HG03520 (cell line): ENCODE data around the gene TLCD5.
A peak's percentile ranks its signal among the peaks of the same experiment; 100 is the strongest.

Experiments used
- ATAC-seq: cut with Tn5 transposase; IDR thresholded peaks from one replicate; pipeline ENCODE4 v1.9.1; 2021; ENCODE audit warnings: mild to moderate bottlenecking, moderate library complexity; ENCODE audit not compliant: unreplicated experiment

The TLCD5 gene

DNA sequence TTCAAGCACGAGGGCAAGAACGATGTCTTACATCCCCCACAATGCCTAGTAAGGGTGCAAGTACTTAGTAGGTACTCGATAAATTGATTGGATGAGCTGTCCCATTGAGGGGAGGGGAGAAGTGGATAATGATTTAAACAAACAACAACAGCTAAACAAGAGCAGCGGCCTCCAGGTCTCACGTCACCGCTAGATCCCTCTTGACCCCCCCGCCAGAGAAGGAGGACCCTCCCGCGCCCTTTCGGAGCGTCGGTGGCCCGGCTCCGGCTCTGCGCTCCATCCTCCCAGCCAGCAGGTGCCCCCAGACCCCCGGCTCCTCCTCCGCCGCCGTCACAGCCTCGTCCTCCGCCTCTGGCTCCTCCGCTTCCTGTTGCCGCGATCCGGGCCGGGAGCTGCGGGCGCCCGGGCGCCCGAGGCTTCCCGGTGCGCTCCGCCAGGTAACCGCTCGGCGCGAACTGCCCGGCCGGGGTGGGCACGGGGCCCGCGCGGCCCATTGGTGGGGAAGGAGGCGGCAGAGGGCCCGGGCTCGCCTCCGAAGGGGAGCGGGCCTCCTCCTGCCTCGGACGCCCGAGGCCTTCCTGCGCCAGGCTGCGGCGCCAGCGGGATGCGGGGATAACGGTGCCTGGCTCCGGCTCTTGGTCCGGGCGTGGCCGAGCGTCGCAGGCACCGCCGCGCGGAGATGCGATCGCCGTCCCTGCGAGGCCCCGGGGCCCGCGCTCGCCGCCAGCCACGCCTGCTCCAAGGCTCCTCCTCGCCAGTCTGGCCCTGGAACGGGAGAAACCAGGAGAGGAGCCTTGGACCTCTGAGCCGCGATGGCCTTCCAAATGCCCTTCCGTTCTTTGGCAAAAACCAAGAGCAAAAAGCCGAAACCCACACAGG, at the start of gene TLCD5:
TLCD5 (plus strand) TSS at position 368 of the 879 bp plus-strand sequence. CDS start 2,143 bp downstream, outside the sequence.
- ATAC-seq, result no peak

DNA sequence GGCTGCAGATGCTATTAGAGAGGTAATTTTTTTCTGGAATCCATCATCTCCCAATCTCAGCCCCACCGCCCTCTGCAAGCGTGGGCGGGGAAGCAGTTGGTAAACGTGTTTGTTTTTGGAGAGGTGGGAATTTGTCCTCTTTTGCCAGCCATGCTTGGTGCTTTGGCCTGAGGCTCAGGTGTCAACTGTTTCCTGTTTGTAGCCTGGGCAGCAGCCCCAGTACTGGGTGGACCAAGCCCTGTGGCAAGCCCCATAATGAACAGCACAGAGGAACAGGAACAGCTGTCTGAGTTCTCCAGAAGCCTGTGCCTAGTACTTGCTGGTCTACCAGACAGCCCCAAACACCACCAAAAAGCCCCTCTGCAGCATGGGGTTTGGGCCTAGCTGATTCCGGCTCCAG, 45.6 kb upstream of the TLCD5 start:
- ATAC-seq, result no peak

DNA sequence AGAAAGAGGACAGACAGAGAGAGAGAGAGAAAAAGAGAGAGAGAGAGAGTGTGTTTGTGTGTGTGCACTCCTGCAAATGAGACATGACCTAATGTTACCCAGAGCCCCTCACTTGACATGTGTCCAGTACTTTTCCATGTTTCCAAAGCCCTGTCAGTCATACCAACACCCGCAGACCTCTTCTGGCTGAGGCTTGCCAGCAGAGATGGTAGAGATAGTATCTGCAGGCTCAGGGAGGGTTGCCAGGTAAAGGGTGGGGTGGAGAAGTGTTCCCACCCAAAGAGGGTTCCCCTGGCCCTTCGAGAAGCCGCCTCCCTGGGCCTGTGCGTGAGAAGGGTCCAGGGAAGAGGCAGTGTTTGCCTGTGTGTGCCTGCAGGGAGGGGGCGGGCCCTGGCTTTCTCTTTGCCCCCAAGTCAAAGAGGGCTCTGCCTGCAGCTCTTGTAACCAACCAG, 44.5 kb upstream of the TLCD5 start:
- no peak for ATAC-seq

DNA sequence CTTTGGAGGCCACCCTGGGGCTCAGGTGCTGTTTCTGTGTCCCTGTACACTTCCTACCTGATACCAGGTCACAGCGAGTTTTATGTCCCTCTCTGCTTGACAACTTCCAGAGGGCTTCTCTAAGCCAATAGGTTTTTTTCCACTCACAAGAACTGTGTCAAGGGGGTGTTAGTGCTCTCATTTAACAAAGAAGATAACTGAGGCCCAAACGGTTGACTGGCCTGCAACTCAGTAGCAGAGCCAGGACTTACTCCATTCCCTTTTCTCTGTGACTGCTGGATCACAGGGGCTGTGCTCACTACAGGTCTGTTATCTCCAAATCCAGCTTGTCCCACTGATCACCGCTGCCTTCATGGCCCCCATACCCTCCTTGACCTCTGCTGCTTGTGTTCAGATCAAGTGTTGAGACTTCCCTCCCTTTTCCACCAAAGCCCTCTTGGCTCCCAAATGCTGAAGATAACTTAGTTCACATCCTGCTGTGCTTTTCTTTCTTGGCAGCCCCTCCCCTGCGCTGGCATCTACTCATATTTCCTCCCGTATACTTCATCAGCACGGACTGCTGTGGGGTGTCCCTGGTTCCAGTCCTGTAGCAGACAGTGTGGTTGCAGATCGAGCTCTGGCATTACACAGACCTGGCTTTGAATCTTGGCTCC, 43.8 kb upstream of the TLCD5 start:
- no peak for ATAC-seq

DNA sequence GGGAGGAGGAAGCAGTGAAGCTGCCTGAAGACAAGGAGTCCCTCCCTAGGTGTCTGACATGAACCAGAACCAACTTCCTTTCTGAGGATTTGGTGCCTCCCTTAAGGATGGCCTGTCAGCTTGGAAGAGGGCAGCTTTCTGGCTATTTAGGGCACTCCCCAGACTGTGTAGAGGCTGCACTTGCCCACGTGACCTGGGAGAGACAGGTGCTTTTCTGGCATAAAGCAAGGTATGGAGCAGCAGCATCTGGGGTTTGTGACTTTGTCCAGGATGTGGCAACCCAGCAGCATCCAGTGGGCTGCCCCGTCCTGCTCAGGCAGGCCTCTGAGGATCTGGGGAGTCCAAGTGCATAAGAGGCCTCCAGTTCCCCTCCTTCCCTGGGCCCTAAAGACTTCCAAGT, 42.0 kb upstream of the TLCD5 start:
- no peak for ATAC-seq

DNA sequence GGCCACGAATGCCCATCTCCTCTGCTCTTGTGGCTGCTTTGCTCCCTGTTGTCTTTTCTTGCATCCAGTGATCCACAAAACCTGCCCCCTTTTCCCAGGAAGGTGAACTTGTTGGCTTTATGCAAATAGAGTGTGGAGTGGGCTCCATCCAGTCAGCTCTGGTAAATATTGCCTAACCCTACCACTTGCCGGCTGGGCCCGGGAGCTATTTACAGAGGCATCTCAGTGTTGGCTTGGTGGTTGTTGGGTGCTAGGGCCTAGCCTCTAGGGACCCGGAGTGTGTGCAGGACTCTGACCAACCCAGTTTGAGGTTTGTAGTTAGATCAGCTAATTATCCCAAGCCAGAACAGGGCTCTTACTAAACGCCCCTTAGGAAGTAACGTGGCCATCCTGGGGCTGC, 40.8 kb upstream of the TLCD5 start:
- no peak for ATAC-seq

DNA sequence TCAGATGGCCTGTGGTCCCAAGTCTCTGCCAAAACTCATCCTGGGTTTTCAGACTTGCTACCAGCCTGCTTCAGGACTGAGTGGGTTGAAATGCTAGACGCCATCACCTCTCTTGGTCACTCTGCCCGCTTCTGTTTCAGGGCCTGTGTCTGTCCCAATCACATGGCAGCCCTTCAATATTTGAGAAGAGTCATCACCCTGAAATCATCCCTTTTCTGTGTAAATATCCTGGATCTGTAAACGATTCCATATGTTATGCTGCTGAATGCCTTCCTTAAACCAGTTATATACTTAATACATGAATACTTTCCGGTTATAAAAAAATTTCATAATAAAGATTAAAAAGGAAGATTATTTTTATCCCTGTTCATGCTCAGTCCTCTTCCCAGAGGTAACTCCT, 39.8 kb upstream of the TLCD5 start:
- ATAC-seq, result no peak

DNA sequence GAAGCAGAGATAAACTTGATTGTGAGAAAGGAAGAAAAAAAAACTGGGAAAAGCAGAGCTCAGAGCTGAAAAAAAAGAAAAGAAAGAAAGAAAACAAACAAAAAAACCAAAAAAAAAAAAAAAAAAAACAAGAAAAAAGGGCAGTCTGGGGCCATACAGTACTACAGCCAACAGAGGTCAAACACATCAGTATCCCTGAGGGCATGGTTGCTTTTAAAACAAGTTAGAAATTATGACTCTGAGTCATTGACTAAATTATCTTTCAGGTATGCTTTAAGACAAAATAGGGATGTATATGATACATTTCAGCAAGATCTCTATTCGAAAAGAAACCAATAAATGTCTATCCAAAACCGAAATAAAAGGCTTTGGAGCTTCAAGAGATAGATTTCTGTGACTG, 37.1 kb upstream of the TLCD5 start:
- ATAC-seq, result no peak

DNA sequence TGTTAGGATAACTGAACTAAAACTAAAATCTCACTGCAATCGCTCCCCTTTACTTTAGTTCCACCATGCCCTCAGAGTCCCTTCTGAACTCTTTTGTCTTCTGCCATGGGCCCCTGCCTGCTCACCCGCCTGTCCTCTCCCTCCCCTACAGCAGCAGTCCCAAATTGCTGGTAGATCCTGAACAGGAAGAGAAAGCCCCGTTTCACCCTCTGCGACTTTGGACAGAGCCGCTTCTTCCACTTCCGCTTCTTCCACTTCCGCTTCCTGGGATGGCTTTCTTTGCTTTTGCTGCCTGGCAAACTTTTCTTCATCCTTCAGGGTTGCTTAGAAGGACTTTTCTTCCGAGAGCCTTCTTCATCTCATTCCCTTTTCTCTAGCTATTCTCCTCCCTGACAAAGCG, 35.7 kb upstream of the TLCD5 start:
- ATAC-seq, result no peak

DNA sequence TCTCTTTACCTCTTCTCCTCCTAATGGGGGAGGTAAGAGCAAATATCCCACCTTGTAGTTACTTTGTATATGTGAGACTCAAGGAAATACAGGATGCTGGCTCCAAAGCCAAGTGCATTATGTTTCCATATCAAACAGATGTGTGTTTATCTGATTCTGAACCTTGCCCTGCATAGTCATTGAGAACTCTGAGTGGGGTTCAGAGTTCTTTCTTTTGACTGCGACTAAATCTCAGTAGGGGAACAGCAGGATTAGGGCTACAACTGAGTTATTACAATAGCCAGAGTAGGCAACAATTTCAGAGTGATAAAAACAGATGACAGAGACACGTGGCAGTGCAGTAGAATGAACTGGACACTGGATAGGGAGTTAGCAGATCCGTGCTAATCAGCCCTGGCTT, 34.1 kb upstream of the TLCD5 start:
- no peak for ATAC-seq

DNA sequence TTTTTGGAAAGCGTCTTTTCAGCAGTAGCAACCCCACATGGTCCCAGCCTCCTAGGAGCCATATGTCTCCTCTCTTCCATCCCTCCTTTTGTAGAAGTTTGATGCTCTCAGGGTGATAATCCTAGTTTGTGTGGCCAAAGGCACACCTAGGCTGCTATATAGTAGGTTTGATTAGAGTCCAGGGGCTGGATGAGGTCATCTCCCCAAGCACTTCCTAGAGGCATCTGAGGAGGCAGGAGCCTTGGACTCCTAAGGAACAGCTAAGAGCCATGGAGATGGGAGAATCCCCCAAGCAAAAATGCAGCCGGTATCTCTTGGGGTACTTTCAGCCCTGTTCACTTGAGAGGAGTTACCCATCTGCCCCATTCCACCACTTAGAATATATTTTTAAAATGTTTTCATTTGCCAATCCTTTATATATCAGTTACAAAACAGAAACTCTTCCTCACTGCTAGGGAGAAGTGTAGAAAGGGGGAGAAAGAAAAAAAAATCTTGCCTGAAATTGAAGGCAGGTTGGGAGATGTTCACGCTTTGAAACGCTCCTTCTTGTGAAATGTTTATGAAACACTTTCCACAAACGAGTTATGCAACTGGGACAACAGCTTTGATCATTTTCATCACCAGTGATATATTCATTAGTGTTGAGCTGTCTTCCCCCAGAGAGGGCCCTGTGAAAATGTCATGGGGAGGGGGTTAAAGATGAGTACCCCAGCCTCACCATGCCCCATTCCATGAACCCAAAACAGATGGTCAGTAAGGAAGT, 31.9 kb upstream of the TLCD5 start:
- no peak for ATAC-seq

DNA sequence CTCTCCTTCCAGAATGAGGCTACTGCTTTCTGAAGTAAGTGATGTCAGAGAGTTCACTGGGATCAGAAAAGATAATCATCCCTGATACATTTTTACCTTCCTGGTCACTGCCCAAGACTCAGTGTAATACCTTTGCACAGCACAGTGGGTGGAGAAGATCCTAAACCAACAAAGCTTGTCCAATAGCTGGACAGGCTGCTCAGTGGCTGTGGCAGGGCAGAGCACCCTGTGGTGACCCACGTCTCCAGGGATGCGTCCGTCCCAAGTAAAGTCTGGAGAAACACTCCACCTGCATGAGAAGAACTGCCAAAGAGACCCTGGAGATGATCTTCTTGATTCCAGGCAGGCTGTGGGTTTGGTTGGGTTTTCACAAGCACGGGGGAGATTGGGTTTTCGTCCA, 31.0 kb upstream of the TLCD5 start:
- ATAC-seq, result no peak

DNA sequence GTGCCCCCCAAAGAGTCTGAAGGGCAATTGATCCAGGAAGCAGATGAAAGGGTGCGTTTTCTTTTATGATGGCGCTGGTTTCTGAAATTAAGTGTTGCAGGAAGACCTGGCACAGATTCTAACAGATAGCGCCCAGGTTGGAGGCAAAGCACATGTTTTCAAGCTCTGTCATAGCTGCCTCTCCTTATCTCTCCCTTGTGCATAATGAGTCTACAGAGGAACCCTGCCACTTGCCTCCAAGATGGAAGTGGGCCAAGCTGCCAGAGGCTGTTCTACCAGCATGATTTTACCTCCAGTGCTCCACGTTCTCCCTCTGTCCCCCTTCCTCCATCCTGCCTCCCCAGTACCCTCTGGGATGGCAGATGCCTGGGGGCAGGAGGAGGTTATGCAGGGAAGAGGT, 30.0 kb upstream of the TLCD5 start:
- no peak for ATAC-seq

DNA sequence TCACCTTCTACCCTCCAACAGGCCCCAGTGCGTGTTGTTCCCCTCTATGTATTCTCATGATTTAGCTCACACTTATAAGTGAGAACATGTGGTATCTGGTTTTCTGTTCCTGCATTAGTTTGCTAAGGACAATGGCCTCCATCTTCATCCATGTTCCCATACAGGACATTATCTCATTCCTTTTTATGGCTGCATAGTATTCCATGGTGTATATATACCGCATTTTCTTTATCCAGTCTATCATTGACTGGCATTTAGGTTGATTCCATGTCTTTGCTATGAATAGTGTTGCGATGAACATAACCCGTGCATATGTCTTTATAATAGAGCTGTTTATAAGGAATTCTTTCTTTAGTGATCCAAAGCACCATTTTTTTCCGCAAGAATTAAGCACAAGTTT, 28.5 kb upstream of the TLCD5 start:
- ATAC-seq, result no peak

DNA sequence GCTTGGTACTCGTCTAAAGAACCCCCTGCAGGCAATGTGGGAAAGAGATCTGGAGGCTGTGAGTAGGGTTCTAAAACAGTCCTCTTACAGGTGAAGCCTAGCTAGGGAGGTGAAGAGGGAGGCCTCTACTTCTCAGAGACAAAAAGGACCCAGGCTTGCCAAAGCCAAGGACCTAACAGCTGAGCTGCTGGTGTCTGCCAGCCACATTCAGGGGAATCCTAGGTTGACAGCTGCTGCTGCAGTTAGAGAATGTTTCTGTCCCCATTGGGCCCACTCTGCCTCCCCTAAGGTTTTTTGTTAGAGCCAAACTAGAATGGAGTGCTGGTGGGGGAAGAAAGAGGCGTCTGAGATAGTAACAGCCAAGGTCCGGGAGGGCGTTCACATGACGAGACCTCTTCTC, 26.6 kb upstream of the TLCD5 start:
- no peak for ATAC-seq

DNA sequence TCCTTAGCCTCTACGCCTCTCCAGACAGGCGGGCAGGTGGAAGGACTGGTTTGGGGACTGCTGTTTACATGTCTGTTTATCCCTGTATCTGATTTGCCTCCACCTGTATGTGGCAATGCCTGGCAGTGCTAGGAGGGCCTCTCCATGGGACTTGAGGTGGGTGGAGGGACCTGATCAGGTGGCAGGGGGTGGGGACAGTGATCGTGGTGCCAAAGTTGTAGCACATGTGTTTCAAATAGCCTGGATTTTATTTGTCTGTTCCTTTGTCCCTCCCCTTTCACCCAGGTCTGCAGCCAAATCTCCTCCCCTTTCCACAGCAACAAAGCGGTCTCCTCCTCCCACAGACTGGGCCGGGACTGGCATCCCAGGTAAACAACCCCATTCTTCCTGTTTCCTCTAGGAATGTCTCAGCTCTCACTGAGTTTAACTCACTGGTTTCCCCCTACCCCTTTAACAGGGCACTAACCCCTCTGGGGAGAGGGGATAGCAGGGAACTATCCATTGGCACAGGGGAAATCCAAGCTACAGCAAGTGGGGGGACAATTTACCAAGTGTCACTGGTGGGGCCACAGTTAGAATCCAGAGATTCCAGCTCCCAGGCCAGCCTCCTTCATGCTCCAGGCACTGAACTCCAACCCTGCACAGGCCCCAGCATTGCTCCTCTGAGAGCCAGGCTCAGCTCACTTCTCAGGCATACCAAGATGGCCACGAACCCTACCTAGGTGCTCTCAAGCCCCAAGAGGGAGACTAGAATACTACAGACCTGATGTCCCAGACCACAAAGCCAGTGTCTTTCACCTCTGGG, 22.9 kb upstream of the TLCD5 start:
- no peak for ATAC-seq

DNA sequence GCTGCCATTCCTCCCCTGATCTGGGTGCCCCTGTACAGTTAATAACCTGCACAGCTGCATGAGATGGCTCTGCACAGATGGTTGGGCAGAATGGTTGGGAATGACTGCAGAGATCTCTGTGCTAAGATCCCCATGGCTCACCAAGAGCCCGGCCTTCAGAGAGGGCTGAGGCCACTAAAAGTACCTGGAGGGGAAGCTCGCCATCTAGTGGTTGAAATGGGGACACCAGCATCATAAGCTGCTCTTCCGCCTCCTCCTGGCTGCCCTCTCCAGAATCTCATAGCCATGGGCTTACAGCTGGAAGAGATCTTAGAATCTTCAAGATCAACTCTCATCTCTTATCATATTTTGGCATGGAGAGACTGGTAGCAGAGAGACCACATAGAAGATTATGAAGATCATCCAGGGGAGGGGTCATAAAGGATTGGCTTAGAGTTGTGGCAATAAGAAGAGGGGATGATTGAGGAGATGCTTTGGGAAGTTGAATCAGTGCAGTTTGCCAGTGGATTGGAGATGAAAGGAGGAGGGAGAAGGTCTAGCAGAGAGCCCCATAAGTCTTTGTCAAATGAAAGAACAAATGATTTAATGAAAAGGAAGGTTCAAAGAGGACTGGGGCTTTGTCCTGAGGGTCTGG, 22.0 kb upstream of the TLCD5 start:
- peak; percentile 66 for ATAC-seq

DNA sequence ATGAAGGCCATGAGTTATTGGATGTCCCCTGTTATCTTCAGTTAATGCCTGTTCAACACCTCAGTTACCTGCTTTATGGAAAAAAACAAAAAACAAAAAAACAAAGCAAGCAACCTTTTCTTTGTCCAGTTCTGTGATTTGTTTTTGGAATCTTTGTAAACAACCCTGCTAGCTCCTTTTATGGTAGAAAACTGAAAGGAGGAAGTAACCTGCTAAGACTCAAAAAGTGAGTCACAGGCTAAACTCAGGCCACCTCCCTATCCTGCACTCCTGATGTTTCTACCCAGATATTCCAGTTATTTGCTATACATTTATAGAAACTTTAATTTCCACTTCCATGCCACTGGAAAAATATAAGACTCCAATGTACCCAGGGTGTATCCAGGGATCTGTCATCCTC, 20.6 kb upstream of the TLCD5 start:
- ATAC-seq, result no peak

DNA sequence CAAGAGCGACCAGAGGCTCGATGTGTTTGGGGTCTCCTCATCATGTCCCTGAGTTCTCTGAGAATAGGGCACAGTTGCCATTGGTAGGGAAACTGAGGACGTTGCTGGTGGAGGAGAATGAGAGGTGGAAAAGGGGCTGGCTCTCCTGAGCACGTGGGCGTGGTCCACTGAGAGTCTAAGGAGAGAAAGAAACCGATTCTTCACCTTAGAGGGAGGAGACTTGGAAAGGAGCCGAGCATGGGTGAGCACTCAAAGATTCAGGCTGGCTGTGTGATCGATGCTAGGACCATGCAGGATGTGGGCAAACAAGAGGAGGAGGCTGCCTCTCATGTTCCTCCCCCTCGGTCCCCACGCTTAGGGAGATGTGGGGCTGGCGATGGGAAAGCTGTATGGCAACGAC, 19.8 kb upstream of the TLCD5 start:
- no peak for ATAC-seq

DNA sequence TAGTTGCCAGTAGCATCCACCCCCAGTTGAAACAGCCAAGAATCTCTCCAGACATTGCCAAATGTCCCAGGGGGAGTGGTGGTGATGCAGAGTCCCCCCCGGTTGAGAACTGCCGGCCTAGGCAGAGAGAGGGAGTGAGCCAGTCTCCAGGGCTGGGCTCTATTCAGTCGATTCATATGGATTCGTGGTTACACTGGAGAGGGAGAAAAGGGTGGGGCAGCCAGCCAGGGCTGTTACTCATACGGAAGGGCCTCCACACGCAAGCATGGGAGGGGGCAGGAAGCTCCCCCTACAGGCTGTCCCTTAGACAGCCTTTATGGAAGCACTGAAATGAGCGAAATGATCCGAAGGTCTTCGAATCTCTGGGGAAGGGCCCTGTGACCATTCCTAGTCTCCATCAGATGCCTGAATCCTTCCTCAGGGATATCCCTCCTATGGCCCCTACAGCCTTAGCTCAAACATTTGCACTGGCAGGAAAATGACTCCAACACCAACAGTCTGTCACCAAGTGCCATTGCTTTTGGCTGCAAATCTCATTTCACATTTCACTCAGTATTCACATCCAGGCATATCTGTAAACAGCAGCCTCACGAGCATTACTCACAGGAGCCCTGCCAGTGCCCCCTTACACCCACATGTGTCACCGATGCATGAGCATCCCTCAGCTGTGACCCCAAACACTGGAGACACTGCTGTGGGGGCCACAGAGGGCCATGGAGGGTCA, 18.4 kb upstream of the TLCD5 start:
- ATAC-seq, result no peak
